H9 (cell line): ENCODE results near the gene PTRH1. TPM values are rescaled to one million over a fixed set of nuclear protein-coding genes. Genes with fewer than 3 reads are reported as not detected.

Experiments
- DNase-seq: peaks from one replicate; pipeline ENCODE4 v3.0.0-alpha.2; 2017
- H2AFZ ChIP-seq: one replicate; pipeline ENCODE4 v1.6.1; 2013; ENCODE audit warnings: mild to moderate bottlenecking, low read length, control low read depth, moderate library complexity
- H2AK5ac ChIP-seq: 2 replicates; pipeline ENCODE4 v1.6.1; 2013; ENCODE audit warnings: low read length, control low read depth, mixed read lengths; ENCODE audit not compliant: insufficient read length
- H2BK120ac ChIP-seq: one replicate; pipeline ENCODE4 v1.6.1; 2013; ENCODE audit warnings: low read depth, mild to moderate bottlenecking, low read length, control low read depth, inconsistent platforms; ENCODE audit not compliant: poor library complexity, severe bottlenecking
- H2BK12ac ChIP-seq: 2 replicates; pipeline ENCODE4 v1.6.1; 2013; ENCODE audit warnings: low read length, control low read depth, mixed read lengths, low read depth; ENCODE audit not compliant: insufficient read length
- H2BK15ac ChIP-seq: 2 replicates; pipeline ENCODE4 v1.6.1; 2013; ENCODE audit warnings: low read depth, low read length, control low read depth
- H2BK20ac ChIP-seq: one replicate; pipeline ENCODE4 v1.6.1; 2013; ENCODE audit warnings: low read depth, mild to moderate bottlenecking, low read length, control low read depth, inconsistent platforms; ENCODE audit not compliant: poor library complexity, severe bottlenecking
- H2BK5ac ChIP-seq: 2 replicates; pipeline ENCODE4 v1.6.1; 2013; ENCODE audit warnings: low read length, control low read depth, mixed read lengths; ENCODE audit not compliant: insufficient read length
- H3K14ac ChIP-seq: 2 replicates; pipeline ENCODE4 v1.6.1; 2013; ENCODE audit warnings: low read length, control low read depth; ENCODE audit not compliant: insufficient read depth
- H3K18ac ChIP-seq: 2 replicates; pipeline ENCODE4 v1.6.1; 2013; ENCODE audit warnings: low read depth, mild to moderate bottlenecking, mixed read lengths, low read length, control low read depth; ENCODE audit not compliant: insufficient read length
- H3K23ac ChIP-seq: 2 replicates; pipeline ENCODE4 v1.6.1; 2013; ENCODE audit warnings: low read length, control low read depth, mixed read lengths, low read depth; ENCODE audit not compliant: insufficient read length
- H3K23me2 ChIP-seq: 2 replicates; pipeline ENCODE4 v1.6.1; 2013; ENCODE audit warnings: low read depth, mild to moderate bottlenecking, mixed read lengths, low read length, control low read depth; ENCODE audit not compliant: insufficient read length, poor library complexity, severe bottlenecking
- H3K27ac ChIP-seq: 2 replicates; pipeline ENCODE4 v1.5.1; 2013; ENCODE audit warnings: low read length, control low read depth, mixed read lengths, low read depth; ENCODE audit not compliant: insufficient read length
- H3K27me3 ChIP-seq: 2 replicates; pipeline ENCODE4 v1.6.1; 2013; ENCODE audit warnings: low read length, control low read depth, inconsistent platforms; ENCODE audit not compliant: insufficient read depth
- H3K4ac ChIP-seq: 2 replicates; pipeline ENCODE4 v1.6.1; 2013; ENCODE audit warnings: low read depth, mild to moderate bottlenecking, control low read depth, inconsistent platforms, low read length, moderate library complexity
- H3K4me1 ChIP-seq: 2 replicates; pipeline ENCODE4 v1.6.1; 2013; ENCODE audit warnings: low read length, control low read depth, inconsistent platforms; ENCODE audit not compliant: insufficient read depth
- H3K4me2 ChIP-seq: 2 replicates; pipeline ENCODE4 v1.6.1; 2013; ENCODE audit warnings: low read length, control low read depth, mixed read lengths; ENCODE audit not compliant: insufficient read length, insufficient read depth
- H3K56ac ChIP-seq: 2 replicates; pipeline ENCODE4 v1.6.1; 2013; ENCODE audit warnings: low read depth, mild to moderate bottlenecking, mixed read lengths, low read length, control low read depth; ENCODE audit not compliant: insufficient read length
- H3K79me1 ChIP-seq: 2 replicates; pipeline ENCODE4 v1.6.1; 2013; ENCODE audit warnings: low read depth, mild to moderate bottlenecking, moderate library complexity, low read length, control low read depth, inconsistent platforms; ENCODE audit not compliant: insufficient read depth, poor library complexity, severe bottlenecking
- H3K79me2 ChIP-seq: 2 replicates; pipeline ENCODE4 v1.6.1; 2013; ENCODE audit warnings: low read length, control low read depth, inconsistent platforms; ENCODE audit not compliant: insufficient read depth
- H3K9ac ChIP-seq: 2 replicates; pipeline ENCODE4 v1.6.1; 2013; ENCODE audit warnings: low read length, control low read depth, mixed read lengths; ENCODE audit not compliant: insufficient read length; ENCODE audit errors: extremely low read depth
- H3K9me3 ChIP-seq: one replicate; pipeline ENCODE4 v1.6.1; 2013; ENCODE audit warnings: low read depth, low read length, inconsistent platforms; ENCODE audit not compliant: control insufficient read depth
- H3T11ph ChIP-seq: one replicate; pipeline ENCODE4 v1.6.1; 2013; ENCODE audit warnings: mild to moderate bottlenecking, low read length, control low read depth, inconsistent platforms
- H4K20me1 ChIP-seq: one replicate; pipeline ENCODE4 v1.6.1; 2013; ENCODE audit not compliant: control insufficient read depth, insufficient read length, insufficient read depth
- H4K5ac ChIP-seq: 2 replicates; pipeline ENCODE4 v1.6.1; 2013; ENCODE audit warnings: low read depth, mild to moderate bottlenecking, mixed read lengths, low read length, control low read depth; ENCODE audit not compliant: insufficient read length
- H4K8ac ChIP-seq: replicated peaks from 2 replicates; pipeline ENCODE4 v1.6.1; 2013; ENCODE audit warnings: low read length, control low read depth, mixed read lengths, low read depth; ENCODE audit not compliant: insufficient read length
- H4K91ac ChIP-seq: 2 replicates; pipeline ENCODE4 v1.6.1; 2013; ENCODE audit warnings: low read depth, mild to moderate bottlenecking, moderate library complexity, mixed read lengths, low read length, control low read depth; ENCODE audit not compliant: insufficient read length
- H3K27ac Mint-ChIP-seq, 3 experiments: 2 replicates in 2 of 3; 3 replicates in 1 of 3; pipeline ENCODE4 v1.8.0; 2020 to 2021; ENCODE audit warnings: mixed read lengths in 3 of 3, mild to moderate bottlenecking in 1 of 3, moderate library complexity in 1 of 3
- H3K27me3 Mint-ChIP-seq: 2 replicates; pipeline ENCODE4 v1.8.0; 2021; ENCODE audit warnings: low read depth, mild to moderate bottlenecking, moderate library complexity, mixed read lengths
- H3K36me3 Mint-ChIP-seq, 3 experiments: 2 replicates in 2 of 3; 3 replicates in 1 of 3; pipeline ENCODE4 v1.8.0; 2020 to 2021; ENCODE audit warnings: low read depth in 3 of 3, mixed read lengths in 3 of 3; ENCODE audit not compliant: insufficient read depth in 1 of 3
- H3K4me1 Mint-ChIP-seq, 2 experiments: 2 replicates each; pipeline ENCODE4 v1.8.0; 2020; ENCODE audit warnings: mixed read lengths in 2 of 2
- H3K4me3 Mint-ChIP-seq, 2 experiments: 2 replicates in 1 of 2; 3 replicates in 1 of 2; pipeline ENCODE4 v1.8.0; 2020 to 2021; ENCODE audit warnings: mild to moderate bottlenecking in 2 of 2, mixed read lengths in 2 of 2, moderate library complexity in 1 of 2
- H3K9me3 Mint-ChIP-seq, 2 experiments: 2 replicates in 1 of 2; 3 replicates in 1 of 2; pipeline ENCODE4 v1.8.0; 2020; ENCODE audit warnings: mild to moderate bottlenecking in 2 of 2, mixed read lengths in 2 of 2, moderate library complexity in 1 of 2
- CTCF ChIP-seq: fragments of 200-600 bp; sonication (generic); conservative IDR thresholded peaks from 3 replicates; pipeline ENCODE4 v1.8.0; 2021; ENCODE audit warnings: antibody characterized with exemption, mild to moderate bottlenecking
- WGBS: extraction: QIAGEN DNeasy Blood & Tissue Kit; methylation state at CpG from one replicate; pipeline ENCODE4 v1.1.7; 2013; ENCODE audit warnings: missing lambda C conversion rate, low lambda C conversion rate, mixed read lengths; ENCODE audit not compliant: insufficient read length; ENCODE audit errors: extremely low coverage; 5-methylcytosine and 5-hydroxymethylcytosine counted together
- total RNA-seq: library from RNA; stranded (reverse); gene quantifications from 2 replicates; pipeline ENCODE4 v1.2.1, GENCODE V29; 2021

The PTRH1 gene
- total RNA-seq, 1 experiment from 2014 or later = 10.9 TPM

DNA sequence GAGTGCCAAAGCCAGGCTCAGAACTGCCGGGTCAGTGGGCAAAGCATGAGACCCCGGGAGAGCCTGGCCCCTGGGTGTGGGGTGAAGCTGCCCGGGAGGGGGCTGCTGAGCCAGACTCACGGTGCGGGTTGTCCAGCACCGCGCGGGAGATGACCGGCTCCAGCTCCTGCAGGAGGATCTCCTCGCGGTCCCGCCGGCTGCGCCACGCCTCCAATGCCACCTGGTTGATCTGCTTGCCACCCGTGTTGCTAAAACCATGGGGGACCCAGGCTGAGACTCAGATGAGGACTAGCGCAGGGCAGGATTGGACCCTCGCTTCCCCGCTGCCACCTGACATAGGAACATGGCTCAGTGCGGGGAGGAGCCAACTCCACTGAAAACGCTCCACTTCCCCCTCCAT lies 17.0 kb upstream of the PTRH1 start:
- no CpG with 5 or more reads among the region's 21 CpGs for WGBS
- H2AFZ ChIP-seq = no peak overlapping the region
- H3K14ac ChIP-seq = no peak overlapping the region
- H2AK5ac ChIP-seq = no peak overlapping the region
- TF ChIP-seq CTCF = no peak
- no peaks in the 10 kb centered on the region for H3K79me1 ChIP-seq
- H3K18ac ChIP-seq = no peak overlapping the region
- H2BK15ac ChIP-seq = no peak overlapping the region
- H3K56ac ChIP-seq = no peak overlapping the region
- H2BK120ac ChIP-seq = no peak overlapping the region
- no peak overlapping the region for H3K9ac ChIP-seq
- DNase-seq = no peak
- no peak overlapping the region for H4K8ac ChIP-seq
- Mint-ChIP-seq H3K27me3 (peaks cover 8% of the 10 kb centered on the region; the same call in 1 of the 2 replicates), H3K27ac (peak overlapping the region in 1 of 3 experiments; percentile 69; a peak in 1 of 7 replicates), H3K4me1 (peaks cover 9 to 10% of the 10 kb centered on the region in 2 experiments), H3K9me3 (no peaks in the 10 kb centered on the region), H3K36me3 (no peaks in the 10 kb centered on the region; a peak in 1 of 7 replicates), H3K4me3 (no peak overlapping the region)
- no peak overlapping the region for H3K4me2 ChIP-seq
- H3K79me2 ChIP-seq = no peaks in the 10 kb centered on the region
- no peak overlapping the region for H4K5ac ChIP-seq
- no peak overlapping the region for H3K27ac ChIP-seq
- no peaks in the 10 kb centered on the region for H3K9me3 ChIP-seq
- no peak overlapping the region for H4K91ac ChIP-seq
- H2BK5ac ChIP-seq = no peak overlapping the region
- H3K23me2 ChIP-seq = no peaks in the 10 kb centered on the region
- H4K20me1 ChIP-seq = no peaks in the 10 kb centered on the region
- no peaks in the 10 kb centered on the region for H3K4me1 ChIP-seq
- no peaks in the 10 kb centered on the region for H3K27me3 ChIP-seq
- H2BK12ac ChIP-seq = no peak overlapping the region
- H3K4ac ChIP-seq = no peak overlapping the region
- no peak overlapping the region for H2BK20ac ChIP-seq
- no peak overlapping the region for H3K23ac ChIP-seq
- H3T11ph ChIP-seq = no peak overlapping the region
